OCI-LY1 (cell line): ENCODE data around the gene TNFRSF1A.

Experiments
- H2AFZ ChIP-seq: fragments of 200-600 bp; sonication (generic), shearing (Covaris generic); 2 replicates; pipeline ENCODE4 v1.6.0; 2014; ENCODE audit warnings: antibody characterized with exemption, mild to moderate bottlenecking, low read length
- H3F3A ChIP-seq: fragments of 200-600 bp; sonication (generic), shearing (Covaris generic); 2 replicates; pipeline ENCODE4 v1.6.0; 2014; ENCODE audit warnings: mild to moderate bottlenecking, antibody characterized with exemption, low read length, moderate library complexity; ENCODE audit not compliant: insufficient read depth
- H3K27ac ChIP-seq: fragments of 200-600 bp; sonication (generic); 2 replicates; pipeline ENCODE4 v1.5.1; 2014; ENCODE audit warnings: low read length, mixed run types, mild to moderate bottlenecking, low read depth; ENCODE audit not compliant: poor library complexity, severe bottlenecking
- H3K27me3 ChIP-seq: fragments of 200-600 bp; sonication (generic); 2 replicates; pipeline ENCODE4 v1.6.0; 2014; ENCODE audit warnings: antibody characterized with exemption, mild to moderate bottlenecking, low read length, moderate library complexity; ENCODE audit not compliant: insufficient read depth
- H3K36me3 ChIP-seq: fragments of 200-600 bp; sonication (generic); 2 replicates; pipeline ENCODE4 v1.6.1; 2014; ENCODE audit warnings: mild to moderate bottlenecking, antibody characterized with exemption, low read length, moderate library complexity, mixed read lengths; ENCODE audit not compliant: insufficient read depth
- H3K4me1 ChIP-seq: fragments of 200-600 bp; sonication (generic); 2 replicates; pipeline ENCODE4 v1.5.1; 2014; ENCODE audit warnings: mild to moderate bottlenecking, low read length, moderate library complexity; ENCODE audit not compliant: insufficient read depth, severe bottlenecking
- H3K4me2 ChIP-seq: fragments of 200-600 bp; sonication (generic), shearing (Covaris generic); 2 replicates; pipeline ENCODE4 v1.6.1; 2014; ENCODE audit warnings: low read length
- H3K4me3 ChIP-seq: fragments of 200-600 bp; sonication (generic); 2 replicates; pipeline ENCODE4 v1.5.1; 2014; ENCODE audit warnings: low read length, low read depth, mild to moderate bottlenecking, mixed read lengths; ENCODE audit not compliant: poor library complexity, severe bottlenecking
- H3K79me2 ChIP-seq: fragments of 200-600 bp; shearing (Covaris generic); 2 replicates; pipeline ENCODE4 v1.6.1; 2016; ENCODE audit warnings: mixed run types, low read length, mixed read lengths; ENCODE audit not compliant: insufficient read depth
- H3K9ac ChIP-seq: fragments of 200-600 bp; sonication (generic), shearing (Covaris generic); 2 replicates; pipeline ENCODE4 v1.6.1; 2014; ENCODE audit warnings: mild to moderate bottlenecking, low read length, mixed read lengths
- H3K9me2 ChIP-seq: fragments of 200-600 bp; sonication (generic), shearing (Covaris generic); 2 replicates; pipeline ENCODE4 v1.6.1; 2014; ENCODE audit warnings: low read depth, mild to moderate bottlenecking, low read length, mixed read lengths
- H3K9me3 ChIP-seq: fragments of 200-600 bp; shearing (Covaris generic); 2 replicates; pipeline ENCODE4 v1.6.1; 2014; ENCODE audit warnings: low read length, mixed read lengths
- H4K20me1 ChIP-seq: fragments of 200-600 bp; sonication (generic), shearing (Covaris generic); 2 replicates; pipeline ENCODE4 v1.6.0; 2016; ENCODE audit warnings: mild to moderate bottlenecking, low read length; ENCODE audit not compliant: insufficient read depth
- EZH2 ChIP-seq: fragments of 200-600 bp; sonication (generic), shearing (Covaris generic); IDR thresholded peaks from 2 replicates; pipeline ENCODE4 v1.8.0; 2017; ENCODE audit warnings: borderline replicate concordance, mixed run types, mild to moderate bottlenecking, antibody characterized with exemption, low read length, moderate library complexity, mixed read lengths
- TF ChIP-seq, protein P1 (sequence below): fragments of 200-600 bp; sonication (generic), shearing (Covaris generic); IDR thresholded peaks from 2 replicates; pipeline ENCODE4 v1.5.1; 2017; ENCODE audit warnings: mild to moderate bottlenecking, antibody characterized with exemption, low read length, moderate library complexity, mixed read lengths

Gene TNFRSF1A

DNA sequence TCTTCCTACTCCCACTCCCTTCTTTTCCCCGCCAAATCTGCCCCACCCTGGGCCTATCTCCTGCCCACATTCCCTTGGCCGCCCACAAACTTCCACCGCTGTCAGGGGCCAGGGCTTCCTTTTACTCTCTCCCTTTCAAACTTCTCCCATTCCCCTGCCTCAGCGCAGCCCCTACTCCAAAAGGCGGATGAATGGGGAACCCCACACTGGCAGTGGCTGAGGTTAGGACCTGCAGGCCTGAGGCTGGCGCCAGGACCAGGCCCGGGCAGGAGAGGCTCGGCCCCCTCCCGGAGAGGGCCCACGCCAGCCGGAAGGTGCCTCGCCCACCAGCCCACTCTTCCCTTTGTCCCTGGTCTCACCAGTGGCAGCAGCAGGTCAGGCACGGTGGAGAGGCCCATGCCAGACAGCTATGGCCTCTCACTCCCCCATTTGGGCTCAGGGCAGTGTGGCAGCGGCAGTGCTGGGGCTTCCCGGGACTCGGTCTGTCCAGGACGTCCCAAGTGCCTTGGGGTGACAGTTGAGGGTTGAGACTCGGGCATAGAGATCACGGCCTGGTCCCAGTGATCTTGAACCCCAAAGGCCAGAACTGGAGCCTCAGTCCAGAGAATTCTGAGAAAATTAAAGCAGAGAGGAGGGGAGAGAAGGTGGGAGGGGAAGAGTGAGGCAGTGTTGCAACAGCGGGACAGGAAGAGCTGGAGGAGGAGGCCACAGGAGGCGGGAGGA is at the start of gene TNFRSF1A:
Gene TNFRSF1A, minus strand, starts transcription at position 660 of the 723 bp plus-strand sequence. Its CDS starts 262 bp downstream, at position 398.
- Histone ChIP-seq H3K9me3 (no peaks in the 10 kb centered on the region), H3K36me3 (no peaks in the 10 kb centered on the region), H2AFZ (no peak within 1 kb of the TSS), H3K4me1 (peaks cover 9% of the 10 kb centered on the region), H3K79me2 (no peaks in the 10 kb centered on the region), H3K9me2 (no peaks in the 10 kb centered on the region), H3K4me3 (no peak within 1 kb of the TSS), H3K4me2 (no peak within 1 kb of the TSS), H3K27ac (no peak within 1 kb of the TSS), H4K20me1 (no peaks in the 10 kb centered on the region), H3F3A (no peaks in the 10 kb centered on the region), H3K9ac (no peak within 1 kb of the TSS), H3K27me3 (0 out of 2 replicates have a peak, but pooled peaks cover 2% of the 10 kb centered on the region)
- TF ChIP-seq EZH2 = no peak
- TF ChIP-seq, protein P1, sequence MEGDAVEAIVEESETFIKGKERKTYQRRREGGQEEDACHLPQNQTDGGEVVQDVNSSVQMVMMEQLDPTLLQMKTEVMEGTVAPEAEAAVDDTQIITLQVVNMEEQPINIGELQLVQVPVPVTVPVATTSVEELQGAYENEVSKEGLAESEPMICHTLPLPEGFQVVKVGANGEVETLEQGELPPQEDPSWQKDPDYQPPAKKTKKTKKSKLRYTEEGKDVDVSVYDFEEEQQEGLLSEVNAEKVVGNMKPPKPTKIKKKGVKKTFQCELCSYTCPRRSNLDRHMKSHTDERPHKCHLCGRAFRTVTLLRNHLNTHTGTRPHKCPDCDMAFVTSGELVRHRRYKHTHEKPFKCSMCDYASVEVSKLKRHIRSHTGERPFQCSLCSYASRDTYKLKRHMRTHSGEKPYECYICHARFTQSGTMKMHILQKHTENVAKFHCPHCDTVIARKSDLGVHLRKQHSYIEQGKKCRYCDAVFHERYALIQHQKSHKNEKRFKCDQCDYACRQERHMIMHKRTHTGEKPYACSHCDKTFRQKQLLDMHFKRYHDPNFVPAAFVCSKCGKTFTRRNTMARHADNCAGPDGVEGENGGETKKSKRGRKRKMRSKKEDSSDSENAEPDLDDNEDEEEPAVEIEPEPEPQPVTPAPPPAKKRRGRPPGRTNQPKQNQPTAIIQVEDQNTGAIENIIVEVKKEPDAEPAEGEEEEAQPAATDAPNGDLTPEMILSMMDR = no peak

DNA sequence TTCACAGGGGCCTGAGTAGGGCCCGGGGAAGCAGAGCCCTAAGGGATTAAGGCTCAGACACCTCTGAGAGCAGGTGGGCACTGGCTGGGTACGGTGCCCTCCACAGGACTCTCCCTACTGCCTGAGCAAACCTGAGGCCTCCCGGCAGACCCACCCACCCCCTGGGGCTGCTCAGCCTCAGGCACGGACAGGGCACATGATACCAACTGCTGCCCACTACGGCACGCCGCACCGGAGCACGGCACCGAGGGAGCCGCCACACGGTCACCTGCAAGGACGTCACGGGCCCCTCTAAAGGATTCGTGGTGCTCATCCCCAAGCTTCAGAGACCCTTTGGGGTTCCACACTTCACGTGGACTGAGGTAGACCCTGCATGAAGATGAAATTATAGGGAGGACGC is 49.1 kb upstream of the TNFRSF1A start:
- no peak overlapping the region for H3K4me3 ChIP-seq
- no peaks in the 10 kb centered on the region; the same call in 1 of the 2 replicates for H3K27me3 ChIP-seq
- H3K36me3 ChIP-seq = no peaks in the 10 kb centered on the region
- H4K20me1 ChIP-seq = no peaks in the 10 kb centered on the region
- H3K79me2 ChIP-seq = no peaks in the 10 kb centered on the region
- H3K4me2 ChIP-seq = no peak overlapping the region
- H3K9me3 ChIP-seq = no peaks in the 10 kb centered on the region
- H3K9ac ChIP-seq = no peak overlapping the region
- no peaks in the 10 kb centered on the region for H3K4me1 ChIP-seq
- H3K27ac ChIP-seq = no peak overlapping the region
- no peaks in the 10 kb centered on the region for H3F3A ChIP-seq
- TF ChIP-seq, protein P1 = no peak
- TF ChIP-seq EZH2 = no peak
- H2AFZ ChIP-seq = no peak overlapping the region
- H3K9me2 ChIP-seq = no peaks in the 10 kb centered on the region

DNA sequence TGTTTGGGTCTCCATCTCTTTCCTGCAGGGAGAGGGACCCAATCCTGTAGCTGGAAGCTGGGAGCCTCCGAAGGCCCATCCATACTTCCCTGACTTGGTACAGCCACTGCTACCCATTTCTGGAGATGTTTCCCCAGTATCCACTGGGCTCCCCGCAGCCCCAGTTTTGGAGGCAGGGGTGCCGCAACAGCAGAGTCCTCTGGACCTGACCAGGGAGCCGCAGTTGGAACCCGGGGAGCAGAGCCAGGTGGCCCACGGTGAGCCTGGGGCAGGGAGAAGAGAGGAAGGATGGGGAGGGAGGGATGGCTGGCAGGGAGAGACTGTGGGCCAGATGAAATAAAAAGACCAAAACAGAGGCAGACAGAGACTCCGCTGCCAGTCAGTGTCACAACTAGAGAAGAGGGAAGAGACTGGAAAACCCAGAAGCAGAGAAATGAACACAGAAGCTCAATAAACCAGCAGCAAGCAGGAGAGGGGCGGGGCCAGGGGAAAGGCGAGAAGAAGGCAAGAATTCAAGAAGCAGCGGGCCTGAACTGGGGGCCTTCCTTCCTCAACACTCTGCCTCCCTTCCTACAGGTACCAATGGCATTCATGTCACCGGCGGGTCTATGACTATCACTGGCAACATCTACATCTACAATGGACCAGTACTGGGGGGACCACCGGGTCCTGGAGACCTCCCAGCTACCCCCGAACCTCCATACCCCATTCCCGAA is 48.4 kb upstream of the TNFRSF1A start:
- no peaks in the 10 kb centered on the region for H3K9me2 ChIP-seq
- H3K4me2 ChIP-seq = no peak overlapping the region
- TF ChIP-seq, protein P1 = no peak
- no peak for TF ChIP-seq EZH2
- H3F3A ChIP-seq = no peaks in the 10 kb centered on the region
- H3K79me2 ChIP-seq = no peaks in the 10 kb centered on the region
- H3K4me1 ChIP-seq = no peaks in the 10 kb centered on the region
- no peaks in the 10 kb centered on the region for H4K20me1 ChIP-seq
- H2AFZ ChIP-seq = no peak overlapping the region
- H3K4me3 ChIP-seq = no peak overlapping the region
- H3K9ac ChIP-seq = no peak overlapping the region
- H3K9me3 ChIP-seq = no peaks in the 10 kb centered on the region
- no peak overlapping the region for H3K27ac ChIP-seq
- no peaks in the 10 kb centered on the region for H3K36me3 ChIP-seq
- no peaks in the 10 kb centered on the region for H3K27me3 ChIP-seq
